Astrocyte (in vitro differentiated cells and primary cell): ENCODE measurements around the gene MED15. TPM values are rescaled to one million over a fixed set of nuclear protein-coding genes. Genes with fewer than 3 reads are reported as not detected.
"Not testable (repeated sequence)": the region's sequence is repeated elsewhere in the genome, so short reads cannot be mapped to it uniquely, and the experiment has no call there.

Source experiments
- DNase-seq: peaks from one replicate; pipeline ENCODE4 v3.0.0-alpha.2; 2010; ENCODE audit warnings: low read depth
- FAIRE-seq: peaks from 2 replicates; lab custom pipeline; 2011; peaks lifted over from hg19 to GRCh38; lab: Jason Lieb, UNC
- H2AFZ ChIP-seq: 2 replicates; pipeline ENCODE4 v1.6.0; 2012; ENCODE audit warnings: low read depth, low read length, inconsistent platforms
- H3K27ac ChIP-seq: 2 replicates; pipeline ENCODE4 v1.5.1; 2011; ENCODE audit warnings: low read depth, low read length, inconsistent platforms
- H3K27me3 ChIP-seq: 2 replicates; pipeline ENCODE4 v1.6.0; 2011; ENCODE audit warnings: low read length, inconsistent platforms; ENCODE audit not compliant: insufficient read depth
- H3K36me3 ChIP-seq: 2 replicates; pipeline ENCODE4 v1.5.1; 2011; ENCODE audit warnings: low read length, inconsistent platforms; ENCODE audit not compliant: insufficient read depth
- H3K4me1 ChIP-seq: 2 replicates; pipeline ENCODE4 v1.5.1; 2011; ENCODE audit warnings: low read length, inconsistent platforms; ENCODE audit not compliant: insufficient read depth
- H3K4me2 ChIP-seq: 2 replicates; pipeline ENCODE4 v1.6.0; 2012; ENCODE audit warnings: low read length, inconsistent platforms
- H3K4me3 ChIP-seq: 2 replicates; pipeline ENCODE4 v1.5.1; 2011; ENCODE audit warnings: low read depth, mild to moderate bottlenecking, low read length, inconsistent platforms; ENCODE audit not compliant: insufficient read depth
- H3K79me2 ChIP-seq: 2 replicates; pipeline ENCODE4 v1.6.0; 2012; ENCODE audit warnings: mild to moderate bottlenecking, low read length, inconsistent platforms; ENCODE audit not compliant: insufficient read depth
- H3K9ac ChIP-seq: 2 replicates; pipeline ENCODE4 v1.6.0; 2012; ENCODE audit warnings: mild to moderate bottlenecking, low read length, inconsistent platforms
- H3K9me3 ChIP-seq: 2 replicates; pipeline ENCODE4 v1.5.1; 2012; ENCODE audit warnings: low read depth, mild to moderate bottlenecking, low read length, inconsistent platforms; ENCODE audit not compliant: insufficient read depth
- H4K20me1 ChIP-seq: 2 replicates; pipeline ENCODE4 v1.6.0; 2012; ENCODE audit warnings: low read length, inconsistent platforms; ENCODE audit not compliant: insufficient read depth
- H3K27ac Mint-ChIP-seq: one replicate; pipeline ENCODE4 v1.8.0; 2021; ENCODE audit warnings: mild to moderate bottlenecking, mixed read lengths; ENCODE audit not compliant: unreplicated experiment
- H3K27me3 Mint-ChIP-seq: one replicate; pipeline ENCODE4 v1.8.0; 2021; ENCODE audit warnings: low read depth, mixed read lengths; ENCODE audit not compliant: unreplicated experiment
- H3K36me3 Mint-ChIP-seq: one replicate; pipeline ENCODE4 v1.8.0; 2021; ENCODE audit warnings: low read depth, mixed read lengths; ENCODE audit not compliant: unreplicated experiment
- H3K4me1 Mint-ChIP-seq: one replicate; pipeline ENCODE4 v1.8.0; 2021; ENCODE audit warnings: low read depth, mixed read lengths; ENCODE audit not compliant: unreplicated experiment
- H3K4me3 Mint-ChIP-seq: one replicate; pipeline ENCODE4 v1.8.0; 2021; ENCODE audit warnings: mild to moderate bottlenecking, moderate library complexity, mixed read lengths; ENCODE audit not compliant: unreplicated experiment
- H3K9me3 Mint-ChIP-seq: one replicate; pipeline ENCODE4 v1.8.0; 2021; ENCODE audit warnings: mild to moderate bottlenecking, mixed read lengths; ENCODE audit not compliant: unreplicated experiment
- EZH2 ChIP-seq: IDR thresholded peaks from 2 replicates; pipeline ENCODE4 v1.6.1; 2012; ENCODE audit warnings: mild to moderate bottlenecking, low read length, inconsistent platforms; ENCODE audit not compliant: insufficient read depth
- total RNA-seq: library from RNA; stranded (reverse); gene quantifications from 2 replicates; pipeline ENCODE4 v1.2.1, GENCODE V29; 2021
- TF ChIP-seq, protein P1 (sequence below): IDR thresholded peaks from 2 replicates; pipeline ENCODE4 v1.5.1; 2011; ENCODE audit warnings: low read depth, mild to moderate bottlenecking, inconsistent platforms, low read length, moderate library complexity; ENCODE audit not compliant: insufficient read depth

Gene MED15
- total RNA-seq, 1 donor from 2014 or later: 153 TPM

DNA sequence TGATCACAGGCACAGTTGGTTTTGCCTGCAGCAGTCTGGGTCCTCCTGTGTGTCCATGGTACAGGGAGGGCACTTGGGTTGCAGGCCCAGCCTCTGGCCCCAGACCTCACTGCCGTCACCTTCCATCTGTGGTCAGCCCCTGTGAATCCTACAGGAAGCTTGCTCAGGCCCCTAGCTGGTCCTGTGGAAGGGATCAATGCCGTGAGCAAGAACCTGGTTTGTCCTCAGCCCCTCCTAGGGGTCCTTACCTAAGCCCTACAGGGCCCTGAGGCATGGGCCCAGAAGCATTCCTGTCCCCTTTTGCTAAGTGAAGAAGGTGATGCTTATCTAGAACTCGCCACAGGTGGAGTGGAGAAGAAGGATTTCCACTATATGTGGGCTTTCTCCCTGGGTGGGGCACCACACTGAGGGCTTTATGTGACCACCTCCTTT is 29.9 kb downstream of the MED15 start:
- peaks cover 23% of the 10 kb centered on the region for H3K36me3 Mint-ChIP-seq
- TF ChIP-seq, protein P1, sequence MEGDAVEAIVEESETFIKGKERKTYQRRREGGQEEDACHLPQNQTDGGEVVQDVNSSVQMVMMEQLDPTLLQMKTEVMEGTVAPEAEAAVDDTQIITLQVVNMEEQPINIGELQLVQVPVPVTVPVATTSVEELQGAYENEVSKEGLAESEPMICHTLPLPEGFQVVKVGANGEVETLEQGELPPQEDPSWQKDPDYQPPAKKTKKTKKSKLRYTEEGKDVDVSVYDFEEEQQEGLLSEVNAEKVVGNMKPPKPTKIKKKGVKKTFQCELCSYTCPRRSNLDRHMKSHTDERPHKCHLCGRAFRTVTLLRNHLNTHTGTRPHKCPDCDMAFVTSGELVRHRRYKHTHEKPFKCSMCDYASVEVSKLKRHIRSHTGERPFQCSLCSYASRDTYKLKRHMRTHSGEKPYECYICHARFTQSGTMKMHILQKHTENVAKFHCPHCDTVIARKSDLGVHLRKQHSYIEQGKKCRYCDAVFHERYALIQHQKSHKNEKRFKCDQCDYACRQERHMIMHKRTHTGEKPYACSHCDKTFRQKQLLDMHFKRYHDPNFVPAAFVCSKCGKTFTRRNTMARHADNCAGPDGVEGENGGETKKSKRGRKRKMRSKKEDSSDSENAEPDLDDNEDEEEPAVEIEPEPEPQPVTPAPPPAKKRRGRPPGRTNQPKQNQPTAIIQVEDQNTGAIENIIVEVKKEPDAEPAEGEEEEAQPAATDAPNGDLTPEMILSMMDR: no peak
- TF ChIP-seq EZH2: no peak
- H3K4me2 ChIP-seq: no peak overlapping the region
- peaks cover 36% of the 10 kb centered on the region for H3K4me1 Mint-ChIP-seq
- H3K4me3 ChIP-seq: no peak overlapping the region
- no peak overlapping the region for H2AFZ ChIP-seq
- H3K4me1 ChIP-seq: peaks cover 23% of the 10 kb centered on the region
- H3K9ac ChIP-seq: no peak overlapping the region
- no peak overlapping the region for H3K27ac Mint-ChIP-seq
- DNase-seq (no peak), FAIRE-seq (no peak)
- H3K36me3 ChIP-seq: peaks cover 26% of the 10 kb centered on the region
- no peaks in the 10 kb centered on the region for H3K9me3 Mint-ChIP-seq
- no peak overlapping the region for H3K4me3 Mint-ChIP-seq
- H3K27me3 ChIP-seq: no peaks in the 10 kb centered on the region
- no peak overlapping the region for H3K27ac ChIP-seq
- no peaks in the 10 kb centered on the region for H3K27me3 Mint-ChIP-seq
- peaks cover 79% of the 10 kb centered on the region for H4K20me1 ChIP-seq
- H3K79me2 ChIP-seq: peaks cover 93% of the 10 kb centered on the region
- no peaks in the 10 kb centered on the region for H3K9me3 ChIP-seq

DNA sequence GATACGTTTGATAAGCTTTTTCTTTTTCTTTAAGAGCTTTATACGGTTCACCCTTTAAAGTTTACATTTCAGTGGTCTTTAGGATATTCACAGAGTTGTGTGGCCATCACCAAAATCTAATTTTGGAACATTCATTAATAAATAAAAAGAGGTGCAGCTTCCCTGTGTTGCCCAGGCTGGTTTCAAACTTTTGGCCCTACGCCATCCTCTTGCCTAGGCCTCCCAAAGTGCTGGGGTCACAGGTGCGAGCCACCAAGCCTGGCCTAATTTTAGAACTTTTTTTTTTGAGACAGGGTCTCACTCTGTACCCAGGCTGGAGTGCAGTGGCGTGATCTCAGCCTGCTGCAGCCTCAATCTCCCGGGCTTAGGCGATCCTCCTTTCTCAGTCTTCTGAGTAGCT is 30.6 kb downstream of the MED15 start:
- Mint-ChIP-seq H3K4me1 (peaks cover 32% of the 10 kb centered on the region), H3K27ac (no peak overlapping the region), H3K4me3 (no peak overlapping the region), H3K9me3 (no peaks in the 10 kb centered on the region), H3K27me3 (no peaks in the 10 kb centered on the region), H3K36me3 (peaks cover 26% of the 10 kb centered on the region)
- Histone ChIP-seq H3K4me3 (no peak overlapping the region), H3K27ac (no peak overlapping the region), H3K4me2 (no peak overlapping the region), H3K36me3 (peaks cover 30% of the 10 kb centered on the region), H2AFZ (no peak overlapping the region), H3K9ac (no peak overlapping the region), H3K79me2 (peaks cover 93% of the 10 kb centered on the region), H3K27me3 (no peaks in the 10 kb centered on the region), H4K20me1 (peaks cover 79% of the 10 kb centered on the region), H3K4me1 (peaks cover 17% of the 10 kb centered on the region), H3K9me3 (no peaks in the 10 kb centered on the region)
- FAIRE-seq: no peak
- TF ChIP-seq, protein P1: no peak
- TF ChIP-seq EZH2: no peak
- no peak for DNase-seq

DNA sequence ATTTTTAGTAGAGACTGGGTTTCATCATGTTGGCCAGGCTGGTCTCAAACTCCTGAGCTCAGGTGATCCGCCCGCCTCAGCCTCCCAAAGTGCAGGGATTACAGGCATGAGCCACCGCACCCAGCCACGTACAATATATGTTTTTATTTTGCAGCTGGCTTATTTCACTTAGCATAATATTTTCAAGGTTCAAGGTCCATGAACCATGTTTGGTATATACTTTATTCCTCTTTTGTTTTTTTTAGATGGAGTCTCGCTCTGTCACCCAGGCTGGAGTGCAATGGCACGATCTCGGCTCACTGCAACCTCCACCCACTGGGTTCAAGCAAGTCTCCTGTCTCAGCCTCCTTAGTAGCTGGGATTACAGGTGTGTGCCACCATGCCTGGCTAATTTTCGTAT is 31.5 kb downstream of the MED15 start:
- H4K20me1 ChIP-seq: peaks cover 71% of the 10 kb centered on the region
- peaks cover 23% of the 10 kb centered on the region for H3K36me3 Mint-ChIP-seq
- not testable (repeated sequence) for H3K9me3 ChIP-seq, DNase-seq, H3K4me3 Mint-ChIP-seq, H3K4me3 ChIP-seq, H3K27me3 Mint-ChIP-seq, H2AFZ ChIP-seq, H3K27ac ChIP-seq, FAIRE-seq, H3K9me3 Mint-ChIP-seq, H3K9ac ChIP-seq, H3K4me1 ChIP-seq, H3K4me2 ChIP-seq, H3K27me3 ChIP-seq, H3K27ac Mint-ChIP-seq
- peaks cover 32% of the 10 kb centered on the region for H3K36me3 ChIP-seq
- peaks cover 87% of the 10 kb centered on the region for H3K79me2 ChIP-seq
- peaks cover 23% of the 10 kb centered on the region for H3K4me1 Mint-ChIP-seq
